Left ventricle myocardium superior (tissue), 1 donor: Measurements from ENCODE around the gene KCNIP4. TPM values are rescaled to one million over a fixed set of nuclear protein-coding genes. Genes with fewer than 3 reads are reported as not detected.
A peak's percentile ranks its signal among the peaks of the same experiment; 100 is the strongest.

Experiments
- ATAC-seq: fragments of 200-7000 bp; cut with Tn5 transposase; one replicate; pipeline ENCODE4 v1.9.1; 2020; ENCODE audit warnings: mild to moderate bottlenecking, moderate library complexity
- DNase-seq: peaks from one replicate; pipeline ENCODE4 v3.0.0-alpha.2; 2020
- intact Hi-C: fragments of 100-400 bp; cut with micrococcal nuclease; formaldehyde crosslinking; loops from one replicate; pipeline ENCODE4 v1.11.0; 2022
- microRNA-seq: library from miRNA; unstranded; fragments of <30 nt; microRNA quantifications from one replicate; pipeline ENCODE4 v1.2.0, GENCODE V29; 2020; ENCODE audit warnings: borderline number of aligned reads
- total RNA-seq: library from RNA; stranded (reverse); fragmentation: NEBNext Ultra II Directional; extraction: Animal tissue kit (Norgen Biotek cat#: 25700); gene quantifications from one replicate; pipeline ENCODE4 v1.2.1, GENCODE V29; 2021
- donor health status: DM: no; HTN: yes; CAD: no; lungs with severe emphysema.

The KCNIP4 gene
- total RNA-seq, 1 donor from 2014 or later: not detected

- DNase-seq (peak; percentile 97), ATAC-seq (peak; percentile 100)
- intact Hi-C loops: no loop called here
Observed at GRCh38 chr4:20700007-20700761, 1248.4 kb downstream of the KCNIP4 start, which contains the start of gene PACRGL. Gene PACRGL, plus strand, starts transcription at chr4:20700458. Its CDS starts 4,024 bp downstream, at chr4:20704482.

GRCh38 chr4:20698820-20699219 is 1249.8 kb downstream of the KCNIP4 start:
- intact Hi-C loops: no loop called here
- no peak for DNase-seq
- no peak for ATAC-seq

- no peak for DNase-seq
- intact Hi-C loops: no loop called here
- ATAC-seq: no peak
Observed at GRCh38 chr4:20698382-20698781, 1250.2 kb downstream of the KCNIP4 start.

- DNase-seq (no peak), ATAC-seq (no peak)
- intact Hi-C loops: no loop called here
Observed at GRCh38 chr4:20696815-20697214, 1251.8 kb downstream of the KCNIP4 start.

GRCh38 chr4:20687864-20688263 is 1260.7 kb downstream of the KCNIP4 start:
- DNase-seq: no peak
- ATAC-seq: no peak
- intact Hi-C loops: no loop called here

GRCh38 chr4:20684852-20685763 is 1263.5 kb downstream of the KCNIP4 start:
- DNase-seq (no peak), ATAC-seq (no peak)
- intact Hi-C loops: loop anchor here (5.0 kb wide), 1 partner anchor 1998 kb away; no protein-coding TSS in a partner anchor

- ATAC-seq: no peak
- no peak for DNase-seq
- intact Hi-C loops: loop anchor here (5.0 kb wide), 1 partner anchor 1996 kb away; no protein-coding TSS in a partner anchor
Observed at GRCh38 chr4:20683766-20684165, 1264.8 kb downstream of the KCNIP4 start.

- intact Hi-C loops: loop anchor here (5.0 kb wide), 1 partner anchor 1996 kb away; no protein-coding TSS in a partner anchor
- DNase-seq (no peak), ATAC-seq (no peak)
Observed at GRCh38 chr4:20682853-20683252, 1265.7 kb downstream of the KCNIP4 start.

GRCh38 chr4:20681271-20681670 is 1267.3 kb downstream of the KCNIP4 start:
- DNase-seq (no peak), ATAC-seq (no peak)
- intact Hi-C loops: loop anchor here (5.0 kb wide), 1 partner anchor 1994 kb away; no protein-coding TSS in a partner anchor

GRCh38 chr4:20680736-20681135 is 1267.8 kb downstream of the KCNIP4 start:
- intact Hi-C loops: loop anchor here (5.0 kb wide), 1 partner anchor 1993 kb away; no protein-coding TSS in a partner anchor
- DNase-seq (no peak), ATAC-seq (no peak)

GRCh38 chr4:20679951-20680350 is 1268.6 kb downstream of the KCNIP4 start:
- ATAC-seq (no peak), DNase-seq (no peak)
- intact Hi-C loops: loop anchor here (5.0 kb wide), 1 partner anchor 1993 kb away; no protein-coding TSS in a partner anchor

Small RNA genes within 50 kb of the gene (microRNA-seq; reads per million reads assigned to microRNA genes)
- not detected for gene MIR7978
